Left lobe of liver (tissue), 2 donors: ENCODE results near the gene RAI1. TPM values are rescaled to one million over a fixed set of nuclear protein-coding genes. Genes with fewer than 3 reads are reported as not detected.
A peak's percentile ranks its signal among the peaks of the same experiment; 100 is the strongest.

Source experiments
- ATAC-seq: fragments of 200-7000 bp; cut with Tn5 transposase; one replicate; pipeline ENCODE4 v1.9.1; 2020; ENCODE audit warnings: mild to moderate bottlenecking, moderate library complexity
- DNase-seq: peaks from one replicate; pipeline ENCODE4 v3.0.0-alpha.2; 2020; ENCODE audit warnings: low spot score
- total RNA-seq: library from RNA; stranded (reverse); gene quantifications from one replicate; pipeline ENCODE4 v1.2.1, GENCODE V29; 2021
- donor health status: DM: no; HTN: no; CAD: no; lungs with moderate emphysema.
- donor health status: DM: no; HTN: yes; CAD: no.

RAI1 gene
- total RNA-seq, 1 donor from 2014 or later = 7.8 TPM

GRCh38 chr17:17713839-17714238, 32.6 kb downstream of the RAI1 start:
- DNase-seq = no peak
- no peak for ATAC-seq

GRCh38 chr17:17714261-17714866, 33.1 kb downstream of the RAI1 start:
- DNase-seq (no peak), ATAC-seq (no peak)

GRCh38 chr17:17714879-17715278, 33.6 kb downstream of the RAI1 start:
- no peak for ATAC-seq
- no peak for DNase-seq

GRCh38 chr17:17716837-17717523, 35.7 kb downstream of the RAI1 start:
- peak; percentile 95 for ATAC-seq

GRCh38 chr17:17718251-17718650, 37.0 kb downstream of the RAI1 start:
- no peak for ATAC-seq
- DNase-seq = no peak

More at GRCh38 chr17:17716837-17717523, 35.7 kb downstream of the RAI1 start:
- DNase-seq = peak; percentile 71

GRCh38 chr17:17719199-17719940, 38.1 kb downstream of the RAI1 start:
- no peak for ATAC-seq
- no peak for DNase-seq

- DNase-seq = no peak
- no peak for ATAC-seq
Observed at GRCh38 chr17:17719966-17720543, 38.8 kb downstream of the RAI1 start.

GRCh38 chr17:17721140-17721668, 39.9 kb downstream of the RAI1 start:
- DNase-seq (no peak), ATAC-seq (no peak)

- no peak for ATAC-seq
- DNase-seq = no peak
Observed at GRCh38 chr17:17722081-17722905, 41.0 kb downstream of the RAI1 start.

- no peak for ATAC-seq
- DNase-seq = no peak
Observed at GRCh38 chr17:17722906-17723353, 41.7 kb downstream of the RAI1 start.

- no peak for ATAC-seq
- DNase-seq = no peak
Observed at GRCh38 chr17:17723354-17724261, 42.4 kb downstream of the RAI1 start.

- no peak for DNase-seq
Observed at GRCh38 chr17:17724307-17725010, 43.2 kb downstream of the RAI1 start.

GRCh38 chr17:17725011-17725751, 43.9 kb downstream of the RAI1 start:
- DNase-seq = no peak
- peak; percentile 41 for ATAC-seq

More at GRCh38 chr17:17724307-17725010, 43.2 kb downstream of the RAI1 start:
- peak; percentile 47 for ATAC-seq

- ATAC-seq (peak; percentile 28), DNase-seq (no peak)
Observed at GRCh38 chr17:17725752-17726457, 44.6 kb downstream of the RAI1 start.

GRCh38 chr17:17726458-17727060, 45.3 kb downstream of the RAI1 start:
- no peak for ATAC-seq
- DNase-seq = no peak

GRCh38 chr17:17727111-17727659, 45.9 kb downstream of the RAI1 start:
- ATAC-seq (no peak), DNase-seq (no peak)

GRCh38 chr17:17728146-17728545, 46.9 kb downstream of the RAI1 start:
- DNase-seq (no peak), ATAC-seq (no peak)
